Measurements from ENCODE around the gene GPBP1. TPM values are rescaled to one million over a fixed set of nuclear protein-coding genes. Genes with fewer than 3 reads are reported as not detected.
"Not testable (repeated sequence)": the region's sequence is repeated elsewhere in the genome, so short reads cannot be mapped to it uniquely, and the experiment has no call there.

Gene GPBP1
- total and polyA plus RNA-seq, 4 donors: 119 to 147 (median 133) TPM

- Histone ChIP-seq H3K4me3 (ENCODE audit: low read depth, low read length) (no peak overlapping the region), H3K4me1 (ENCODE audit: control insufficient read depth, insufficient read depth, low read length) (no peaks in the 10 kb centered on the region), H3K9me3 (ENCODE audit: control insufficient read depth, insufficient read depth, low read length) (no peaks in the 10 kb centered on the region), H3K27me3 (ENCODE audit: control insufficient read depth, insufficient read depth, low read length) (no peaks in the 10 kb centered on the region), H3K36me3 (ENCODE audit: control insufficient read depth, insufficient read depth, low read length) (no peaks in the 10 kb centered on the region), H3K27ac (ENCODE audit: low read depth, low read length) (no peak overlapping the region)
- DNase-seq (ENCODE audit: low read depth in 4 of 6, low spot score in 6 of 6): peak in 1 of 6 donors; percentile 18
- 73% methylated on average over 2 of the region's 2 CpGs for WGBS (ENCODE audit: insufficient coverage)
Observed at GRCh38 chr5:57307516-57307915, 133.7 kb downstream of the GPBP1 start.

- H3K9me3 ChIP-seq (ENCODE audit: control insufficient read depth, insufficient read depth, low read length); H3K4me3 ChIP-seq (ENCODE audit: low read depth, low read length); H3K36me3 ChIP-seq (ENCODE audit: control insufficient read depth, insufficient read depth, low read length); H3K27me3 ChIP-seq (ENCODE audit: control insufficient read depth, insufficient read depth, low read length); DNase-seq (ENCODE audit: low read depth in 4 of 6, low spot score in 6 of 6); H3K27ac ChIP-seq (ENCODE audit: low read depth, low read length); H3K4me1 ChIP-seq (ENCODE audit: control insufficient read depth, insufficient read depth, low read length): not testable (repeated sequence)
Observed at GRCh38 chr5:57309022-57309421, 135.2 kb downstream of the GPBP1 start.

GRCh38 chr5:57311251-57311650 lies 137.4 kb downstream of the GPBP1 start:
- no peaks in the 10 kb centered on the region for H3K9me3 ChIP-seq (ENCODE audit: control insufficient read depth, insufficient read depth, low read length)
- no peak overlapping the region for H3K27ac ChIP-seq (ENCODE audit: low read depth, low read length)
- H3K36me3 ChIP-seq (ENCODE audit: control insufficient read depth, insufficient read depth, low read length): no peaks in the 10 kb centered on the region
- no peaks in the 10 kb centered on the region for H3K27me3 ChIP-seq (ENCODE audit: control insufficient read depth, insufficient read depth, low read length)
- 60% methylated on average over 1 of the region's 2 CpGs for WGBS (ENCODE audit: insufficient coverage)
- no peak for DNase-seq (ENCODE audit: low read depth in 4 of 6, low spot score in 6 of 6)
- H3K4me1 ChIP-seq (ENCODE audit: control insufficient read depth, insufficient read depth, low read length): no peaks in the 10 kb centered on the region
- H3K4me3 ChIP-seq (ENCODE audit: low read depth, low read length): no peak overlapping the region

DNA sequence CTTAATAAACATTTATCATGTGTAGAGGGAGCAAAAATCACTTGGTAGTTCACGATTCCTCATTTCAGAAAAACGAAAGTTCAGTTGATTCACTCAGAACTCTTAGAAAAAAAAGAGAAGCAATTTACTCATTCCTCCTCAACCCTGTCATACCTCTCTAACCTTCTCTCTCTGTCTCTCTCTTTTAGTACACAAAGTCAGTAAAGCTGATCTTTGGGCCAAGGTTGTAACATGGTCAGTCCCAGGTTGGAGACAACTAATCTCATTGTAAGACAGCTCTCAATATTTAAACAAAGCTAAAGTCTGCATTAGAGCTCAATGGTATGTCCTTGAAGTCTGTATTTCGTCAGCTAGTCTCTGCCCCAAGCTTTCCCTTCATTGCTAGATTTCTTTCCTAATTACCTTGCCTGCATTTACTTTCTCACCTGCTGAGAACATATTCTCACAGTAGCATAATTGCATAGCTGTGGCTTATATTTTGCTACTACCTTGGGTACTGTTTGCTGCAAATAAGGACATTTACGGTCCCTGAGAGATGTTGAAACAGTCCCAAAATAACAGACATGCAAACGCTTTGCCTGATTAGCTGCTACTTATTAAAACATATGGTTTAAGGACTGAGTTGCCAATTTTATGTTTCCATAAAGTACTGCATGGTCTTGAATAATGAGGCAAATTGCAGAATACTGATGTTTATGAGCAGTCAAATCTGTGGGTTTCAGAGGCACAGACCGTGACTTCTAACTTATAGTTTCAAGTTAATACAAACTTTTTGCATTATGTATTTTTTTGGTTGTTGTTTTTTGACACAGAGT lies 138.3 kb downstream of the GPBP1 start:
- Histone ChIP-seq H3K36me3 (ENCODE audit: control insufficient read depth, insufficient read depth, low read length) (no peaks in the 10 kb centered on the region), H3K27ac (ENCODE audit: low read depth, low read length) (no peak overlapping the region), H3K9me3 (ENCODE audit: control insufficient read depth, insufficient read depth, low read length) (no peaks in the 10 kb centered on the region), H3K27me3 (ENCODE audit: control insufficient read depth, insufficient read depth, low read length) (no peaks in the 10 kb centered on the region), H3K4me1 (ENCODE audit: control insufficient read depth, insufficient read depth, low read length) (no peaks in the 10 kb centered on the region), H3K4me3 (ENCODE audit: low read depth, low read length) (no peak overlapping the region)
- 63% methylated on average over 2 of the region's 6 CpGs for WGBS (ENCODE audit: insufficient coverage)
- DNase-seq (ENCODE audit: low read depth in 4 of 6, low spot score in 6 of 6): peak in 1 of 6 donors; percentile 90

- no peak for DNase-seq (ENCODE audit: low read depth in 4 of 6, low spot score in 6 of 6)
- Histone ChIP-seq H3K4me1 (ENCODE audit: control insufficient read depth, insufficient read depth, low read length) (no peaks in the 10 kb centered on the region), H3K27me3 (ENCODE audit: control insufficient read depth, insufficient read depth, low read length) (no peaks in the 10 kb centered on the region), H3K4me3 (ENCODE audit: low read depth, low read length) (no peak overlapping the region), H3K9me3 (ENCODE audit: control insufficient read depth, insufficient read depth, low read length) (no peaks in the 10 kb centered on the region), H3K27ac (ENCODE audit: low read depth, low read length) (no peak overlapping the region), H3K36me3 (ENCODE audit: control insufficient read depth, insufficient read depth, low read length) (no peaks in the 10 kb centered on the region)
- WGBS (ENCODE audit: insufficient coverage): 89% methylated on average over 2 of the region's 3 CpGs
Observed at GRCh38 chr5:57313716-57314115, 139.9 kb downstream of the GPBP1 start.

Small RNA genes lying within 50 kb of the gene (small RNA-seq; reads per million reads assigned to genes)
- not detected for gene RF00019 (ENCODE audit: low replicate concordance)

Other genes with a start within 250 kb of the GPBP1 start
- 10 to 100 TPM; 35.9 to 42.6 TPM for gene MIER3, start 221.9 kb upstream of the GPBP1 start, total RNA-seq
- gene MIER3, start 221.9 kb upstream of the GPBP1 start, polyA plus RNA-seq (ENCODE audit: insufficient read length in 2 of 2): 10 to 100 TPM; 17.5 to 24.0 TPM